Caco-2 (cell line): Measurements from ENCODE around the gene HDAC10. TPM values are rescaled to one million over a fixed set of nuclear protein-coding genes. Genes with fewer than 3 reads are reported as not detected.
"Not testable (repeated sequence)": the region's sequence is repeated elsewhere in the genome, so short reads cannot be mapped to it uniquely, and the experiment has no call there.

Experiments
- BruUV-seq: library from RNA; stranded (reverse); fragments of 400-500 nt; replicated peaks from 2 replicates; lab custom pipeline; 2021; lab: Mats Ljungman, UMichigan
- CTCF ChIA-PET: fragments of 300-600 bp; sonication (Branson Sonifier 250); formaldehyde crosslinking; loops from one replicate; lab custom pipeline; 2022; ENCODE audit warnings: antibody characterized with exemption; lab: Charles Lee
- POLR2A ChIA-PET: fragments of 300-600 bp; sonication (Branson Sonifier 250); formaldehyde crosslinking; loops from one replicate; lab custom pipeline; 2022; ENCODE audit warnings: antibody characterized with exemption; lab: Charles Lee
- DNase-seq, 2 experiments: peaks; one replicate each; pipeline versions ENCODE4 v3.0.0 to v3.0.0-alpha.2; 2020 to 2022
- H3K27me3 ChIP-seq: replicated peaks from 2 replicates; pipeline ENCODE4 v1.6.0; 2011; ENCODE audit warnings: low read length; ENCODE audit not compliant: control insufficient read depth, insufficient read depth
- H3K36me3 ChIP-seq: 2 replicates; pipeline ENCODE4 v1.5.1; 2011; ENCODE audit warnings: low read length; ENCODE audit not compliant: control insufficient read depth, insufficient read depth
- H3K4me1 ChIP-seq: fragments of 250-450 bp; sonication (Bioruptor Pico); 2 replicates; pipeline ENCODE4 v1.5.1; 2020; ENCODE audit warnings: mild to moderate bottlenecking
- H3K4me3 ChIP-seq: 2 replicates; pipeline ENCODE4 v1.5.1; 2011; ENCODE audit warnings: low read depth, mild to moderate bottlenecking, control low read depth, low read length
- H3K9me3 ChIP-seq: fragments of 250-450 bp; sonication (Bioruptor Pico); 2 replicates; pipeline ENCODE4 v1.5.1; 2020; ENCODE audit warnings: mild to moderate bottlenecking, moderate library complexity
- H3K27ac Mint-ChIP-seq: one replicate; pipeline ENCODE4 v1.8.0; 2022; ENCODE audit warnings: mixed read lengths; ENCODE audit not compliant: unreplicated experiment
- H3K27me3 Mint-ChIP-seq: one replicate; pipeline ENCODE4 v1.8.0; 2022; ENCODE audit warnings: mixed read lengths; ENCODE audit not compliant: insufficient read depth, unreplicated experiment
- H3K36me3 Mint-ChIP-seq: one replicate; pipeline ENCODE4 v1.8.0; 2022; ENCODE audit warnings: mild to moderate bottlenecking, mixed read lengths; ENCODE audit not compliant: insufficient read depth, unreplicated experiment
- H3K4me1 Mint-ChIP-seq: one replicate; pipeline ENCODE4 v1.8.0; 2022; ENCODE audit warnings: low read depth, mixed read lengths; ENCODE audit not compliant: unreplicated experiment
- H3K4me3 Mint-ChIP-seq: one replicate; pipeline ENCODE4 v1.8.0; 2022; ENCODE audit warnings: mild to moderate bottlenecking, moderate library complexity, mixed read lengths; ENCODE audit not compliant: unreplicated experiment
- H3K9me3 Mint-ChIP-seq: one replicate; pipeline ENCODE4 v1.8.0; 2022; ENCODE audit warnings: mixed read lengths; ENCODE audit not compliant: unreplicated experiment
- intact Hi-C: fragments of 100-400 bp; cut with micrococcal nuclease; formaldehyde crosslinking; loops from one replicate; pipeline ENCODE4 v1.10.0; 2022; ENCODE audit not compliant: unreplicated experiment
- total RNA-seq: library from RNA; stranded (reverse); gene quantifications from 2 replicates; pipeline ENCODE4 v1.2.3, GENCODE V29; 2022
- TF ChIP-seq, protein P1 (sequence below), 2 experiments: fragments of 200-600 bp in 1 of 2; IDR thresholded peaks; 1 replicate in 1 of 2; 2 replicates in 1 of 2; pipeline versions ENCODE4 v1.5.1 to v1.8.0; 2011 to 2022; ENCODE audit warnings: antibody characterized with exemption in 1 of 2, control low read depth in 1 of 2, inconsistent platforms in 1 of 2, low read depth in 1 of 2, low read length in 1 of 2, mild to moderate bottlenecking in 1 of 2, moderate library complexity in 1 of 2; ENCODE audit not compliant: insufficient read depth in 1 of 2, severe bottlenecking in 1 of 2, unreplicated experiment in 1 of 2

The HDAC10 gene
- total RNA-seq, 1 experiment from 2014 or later, result 63.5 TPM

DNA sequence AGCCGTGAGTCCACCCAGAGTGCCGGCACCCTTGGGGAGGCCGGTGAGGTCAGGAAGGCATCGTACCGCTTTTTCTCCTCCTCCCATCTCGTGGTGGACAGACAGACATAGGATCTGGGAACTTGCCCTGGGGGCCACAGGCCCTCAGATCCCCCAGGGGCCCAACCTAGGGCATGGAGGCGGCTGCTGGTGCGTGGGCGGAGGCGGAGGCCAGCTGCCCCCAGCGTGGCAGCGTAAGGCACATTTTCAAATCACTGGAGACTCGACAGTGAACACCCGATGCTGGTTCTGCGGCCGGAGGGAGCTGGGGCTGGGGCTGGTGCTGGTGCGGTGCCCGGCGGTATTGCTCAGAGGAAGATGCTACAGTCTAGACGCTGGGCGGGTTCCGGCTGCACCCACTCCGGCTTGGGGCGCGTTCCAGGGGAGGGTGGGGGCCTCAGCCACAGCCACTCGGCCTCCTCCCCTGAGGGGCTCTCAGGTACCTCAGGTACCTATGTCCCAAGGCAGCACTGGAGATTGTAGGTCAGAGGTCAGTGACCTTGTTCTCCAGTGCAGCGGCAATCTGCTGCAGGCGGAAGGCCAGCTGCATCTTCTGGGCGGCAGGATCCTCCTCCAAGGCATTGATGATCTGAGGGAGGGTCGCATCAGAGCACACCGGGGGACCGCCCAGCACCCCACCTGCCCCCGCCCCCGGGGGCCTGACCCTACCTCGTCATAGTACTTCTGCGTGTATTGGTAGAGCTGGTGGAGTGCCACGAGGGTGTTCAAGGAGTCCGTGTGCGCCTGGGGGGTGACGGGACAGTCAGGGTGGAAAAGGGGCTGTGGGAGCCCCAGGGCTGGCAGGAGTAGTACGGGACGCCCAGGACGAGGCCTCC, 24.4 kb upstream of the HDAC10 start:
- intact Hi-C loops, result no loop called here
- Histone ChIP-seq H3K4me3 (no peak overlapping the region), H3K27me3 (no peaks in the 10 kb centered on the region), H3K36me3 (peaks cover 10% of the 10 kb centered on the region), H3K9me3 (no peaks in the 10 kb centered on the region), H3K4me1 (peaks cover 12% of the 10 kb centered on the region)
- Mint-ChIP-seq H3K27ac (no peak overlapping the region), H3K4me3 (no peak overlapping the region), H3K27me3 (no peaks in the 10 kb centered on the region), H3K36me3 (peaks cover 75% of the 10 kb centered on the region), H3K9me3 (no peaks in the 10 kb centered on the region), H3K4me1 (no peaks in the 10 kb centered on the region)
- TSS peak; percentile 87 for BruUV-seq
- TF ChIP-seq, protein P1, sequence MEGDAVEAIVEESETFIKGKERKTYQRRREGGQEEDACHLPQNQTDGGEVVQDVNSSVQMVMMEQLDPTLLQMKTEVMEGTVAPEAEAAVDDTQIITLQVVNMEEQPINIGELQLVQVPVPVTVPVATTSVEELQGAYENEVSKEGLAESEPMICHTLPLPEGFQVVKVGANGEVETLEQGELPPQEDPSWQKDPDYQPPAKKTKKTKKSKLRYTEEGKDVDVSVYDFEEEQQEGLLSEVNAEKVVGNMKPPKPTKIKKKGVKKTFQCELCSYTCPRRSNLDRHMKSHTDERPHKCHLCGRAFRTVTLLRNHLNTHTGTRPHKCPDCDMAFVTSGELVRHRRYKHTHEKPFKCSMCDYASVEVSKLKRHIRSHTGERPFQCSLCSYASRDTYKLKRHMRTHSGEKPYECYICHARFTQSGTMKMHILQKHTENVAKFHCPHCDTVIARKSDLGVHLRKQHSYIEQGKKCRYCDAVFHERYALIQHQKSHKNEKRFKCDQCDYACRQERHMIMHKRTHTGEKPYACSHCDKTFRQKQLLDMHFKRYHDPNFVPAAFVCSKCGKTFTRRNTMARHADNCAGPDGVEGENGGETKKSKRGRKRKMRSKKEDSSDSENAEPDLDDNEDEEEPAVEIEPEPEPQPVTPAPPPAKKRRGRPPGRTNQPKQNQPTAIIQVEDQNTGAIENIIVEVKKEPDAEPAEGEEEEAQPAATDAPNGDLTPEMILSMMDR (IDR thresholded peaks at IDR 0.05; ENCODE audit: insufficient read depth in 1 of 2, low read depth in 1 of 2, low read length in 1 of 2, severe bottlenecking in 1 of 2, unreplicated experiment in 1 of 2), result no peak
- DNase-seq, result no peak
- CTCF ChIA-PET, result interaction anchor here (1.0 to 1.7 kb wide), 3 partner anchors 18 to 67 kb away, joined by 3 to 13 read pairs (median 4); no protein-coding TSS in a partner anchor
- POLR2A ChIA-PET, result no interaction called here

DNA sequence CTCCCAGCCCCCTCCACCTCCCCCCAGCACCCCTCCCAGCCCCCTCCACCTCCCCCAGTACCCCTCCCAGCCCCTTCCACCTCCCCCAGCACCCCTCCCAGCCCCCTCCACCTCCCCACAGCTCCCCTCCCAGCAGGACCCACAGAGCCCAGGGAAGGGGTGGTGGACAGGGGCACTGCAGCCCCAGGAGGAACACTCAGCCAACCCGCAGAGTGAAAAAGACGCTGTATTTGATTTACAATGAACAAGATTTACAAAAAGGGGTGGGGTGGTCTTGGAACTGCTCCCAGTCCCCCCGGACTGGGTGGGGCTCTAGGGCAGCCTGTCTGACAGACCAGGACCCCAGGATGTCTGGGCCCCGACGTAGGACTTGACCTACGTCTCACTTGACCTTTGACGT, 23.7 kb upstream of the HDAC10 start:
- TF ChIP-seq, protein P1 (IDR thresholded peaks at IDR 0.05; ENCODE audit: insufficient read depth in 1 of 2, low read depth in 1 of 2, low read length in 1 of 2, severe bottlenecking in 1 of 2, unreplicated experiment in 1 of 2), result no peak
- BruUV-seq, result no TSS peak
- CTCF ChIA-PET, result no interaction called here
- Histone ChIP-seq H3K36me3 (peaks cover 8% of the 10 kb centered on the region), H3K4me1 (peaks cover 13% of the 10 kb centered on the region), H3K9me3 (no peaks in the 10 kb centered on the region), H3K27me3 (no peaks in the 10 kb centered on the region), H3K4me3 (no peak overlapping the region)
- no peaks in the 10 kb centered on the region for H3K4me1 Mint-ChIP-seq
- POLR2A ChIA-PET, result no interaction called here
- no peak overlapping the region for H3K27ac Mint-ChIP-seq
- no peak for DNase-seq
- no peaks in the 10 kb centered on the region for H3K9me3 Mint-ChIP-seq
- no peaks in the 10 kb centered on the region for H3K27me3 Mint-ChIP-seq
- intact Hi-C loops, result loop anchor here (5.0 kb wide), 2 partner anchors 53 to 68 kb away; partner anchors contain the start of genes DENND6B and PPP6R2
- H3K4me3 Mint-ChIP-seq, result no peak overlapping the region
- peaks cover 74% of the 10 kb centered on the region for H3K36me3 Mint-ChIP-seq

DNA sequence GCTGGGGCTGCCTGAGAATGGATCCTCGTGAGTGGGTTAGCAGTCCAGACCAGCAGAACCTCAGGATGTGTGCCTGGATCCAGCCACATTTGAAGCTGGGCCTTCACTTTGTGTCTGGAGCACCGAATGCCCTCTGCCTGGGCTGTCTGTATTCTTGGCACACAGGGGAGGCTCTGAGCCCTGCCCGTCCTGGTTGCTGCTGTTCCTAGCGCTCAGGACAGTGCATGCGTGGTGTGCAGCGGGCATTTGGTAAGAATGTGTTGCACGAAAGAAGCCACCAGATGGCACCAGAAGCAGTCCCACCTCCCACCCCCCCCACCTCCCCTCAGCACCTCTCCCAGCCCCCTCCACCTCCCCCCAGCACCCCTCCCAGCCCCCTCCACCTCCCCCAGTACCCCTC, 23.2 kb upstream of the HDAC10 start:
- H3K36me3 ChIP-seq, result peaks cover 7% of the 10 kb centered on the region
- no peaks in the 10 kb centered on the region for H3K27me3 ChIP-seq
- H3K4me3 ChIP-seq, result no peak overlapping the region
- Mint-ChIP-seq H3K4me1 (no peaks in the 10 kb centered on the region), H3K27ac (peak overlapping the region; percentile 38), H3K4me3 (no peak overlapping the region), H3K36me3 (peaks cover 69% of the 10 kb centered on the region), H3K27me3 (no peaks in the 10 kb centered on the region), H3K9me3 (no peaks in the 10 kb centered on the region)
- TF ChIP-seq, protein P1 (IDR thresholded peaks at IDR 0.05; ENCODE audit: insufficient read depth in 1 of 2, low read depth in 1 of 2, low read length in 1 of 2, severe bottlenecking in 1 of 2, unreplicated experiment in 1 of 2), result peak; percentile 25 to 37
- intact Hi-C loops, result loop anchor here (5.0 kb wide), 2 partner anchors 53 to 68 kb away; partner anchors contain the start of genes DENND6B and PPP6R2
- BruUV-seq, result no TSS peak
- peak in 1 of 2 experiments; percentile 59 for DNase-seq
- ChIA-PET POLR2A (no interaction called here), CTCF (interaction anchor here (1.0 kb wide), 1 partner anchor 52 kb away, joined by 4 read pairs; the partner anchor contains the start of gene DENND6B)
- H3K9me3 ChIP-seq, result no peaks in the 10 kb centered on the region
- H3K4me1 ChIP-seq, result peaks cover 16% of the 10 kb centered on the region

DNA sequence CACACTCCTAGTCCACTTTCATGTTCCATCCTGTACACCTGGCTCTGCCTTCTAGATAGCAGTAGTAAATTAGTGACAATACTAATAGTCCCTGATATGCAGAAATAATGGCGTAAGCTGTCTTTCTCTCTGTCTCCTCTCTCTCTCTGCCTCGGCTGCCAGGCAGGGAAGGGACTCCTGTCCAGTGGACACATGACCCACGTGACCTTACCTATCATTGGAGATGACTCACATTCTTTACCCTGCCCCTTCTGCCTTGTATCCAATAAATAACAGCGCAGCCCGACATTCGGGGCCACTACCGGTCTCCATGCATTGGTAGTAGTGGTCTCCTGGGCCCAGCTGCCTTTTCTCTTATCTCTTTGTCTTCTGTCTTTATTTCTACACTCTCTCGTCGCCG, 22.7 kb upstream of the HDAC10 start:
- H3K4me1 ChIP-seq, result peaks cover 16% of the 10 kb centered on the region
- POLR2A ChIA-PET, BruUV-seq, H3K4me3 Mint-ChIP-seq, H3K4me1 Mint-ChIP-seq, H3K27me3 Mint-ChIP-seq, H3K9me3 ChIP-seq, H3K9me3 Mint-ChIP-seq, H3K4me3 ChIP-seq, DNase-seq, H3K27me3 ChIP-seq, H3K36me3 ChIP-seq: not testable (repeated sequence)
- CTCF ChIA-PET, result interaction anchor here (0.6 to 1.0 kb wide), 2 partner anchors 9 to 53 kb away, joined by 4 read pairs; partner anchors contain the start of gene DENND6B
- peak overlapping the region; percentile 38 for H3K27ac Mint-ChIP-seq
- peaks cover 64% of the 10 kb centered on the region for H3K36me3 Mint-ChIP-seq
- intact Hi-C loops, result loop anchor here (5.0 kb wide), 2 partner anchors 54 to 69 kb away; partner anchors contain the start of genes DENND6B and PPP6R2
